DND-41 (cell line): Measurements from ENCODE around the gene MRPS23.

Experiments
- CTCF ChIP-seq: IDR thresholded peaks from 2 replicates; pipeline ENCODE4 v1.5.1; 2012; ENCODE audit warnings: borderline replicate concordance, low read length, moderate library complexity, mild to moderate bottlenecking; ENCODE audit not compliant: poor library complexity, severe bottlenecking; ENCODE audit errors: extremely low read depth
- EZH2 ChIP-seq: IDR thresholded peaks from 3 replicates; pipeline ENCODE4 v1.6.1; 2012; ENCODE audit warnings: borderline replicate concordance, low read depth, mild to moderate bottlenecking, moderate library complexity, low read length, inconsistent platforms; ENCODE audit not compliant: severe bottlenecking

GRCh38 chr17:57818066-57818465 is 31.8 kb downstream of the MRPS23 start:
- no peak for TF ChIP-seq EZH2
- no peak for TF ChIP-seq CTCF
